HUES48 (cell line): Measurements from ENCODE around the gene GOLGA6A.

Source experiments
- H3K27ac ChIP-seq: one replicate; pipeline ENCODE4 v1.7.0; 2013; ENCODE audit warnings: low read depth, low read length, inconsistent platforms
- H3K27me3 ChIP-seq: 2 replicates; pipeline ENCODE4 v1.6.1; 2013; ENCODE audit warnings: mild to moderate bottlenecking, low read length; ENCODE audit not compliant: control insufficient read depth, insufficient read depth
- H3K36me3 ChIP-seq: 2 replicates; pipeline ENCODE4 v1.6.1; 2013; ENCODE audit warnings: low read length; ENCODE audit not compliant: control insufficient read depth, insufficient read depth
- H3K4me1 ChIP-seq: 2 replicates; pipeline ENCODE4 v1.6.1; 2013; ENCODE audit warnings: mild to moderate bottlenecking, low read length; ENCODE audit not compliant: control insufficient read depth, insufficient read depth
- H3K4me3 ChIP-seq: 2 replicates; pipeline ENCODE4 v1.5.1; 2013; ENCODE audit warnings: mild to moderate bottlenecking, low read depth, low read length
- H3K9ac ChIP-seq: 2 replicates; pipeline ENCODE4 v1.6.1; 2013; ENCODE audit warnings: mild to moderate bottlenecking, low read depth, low read length, moderate library complexity
- H3K9me3 ChIP-seq: 2 replicates; pipeline ENCODE4 v1.6.1; 2013; ENCODE audit warnings: low read length; ENCODE audit not compliant: control insufficient read depth, insufficient read depth

The GOLGA6A gene

DNA sequence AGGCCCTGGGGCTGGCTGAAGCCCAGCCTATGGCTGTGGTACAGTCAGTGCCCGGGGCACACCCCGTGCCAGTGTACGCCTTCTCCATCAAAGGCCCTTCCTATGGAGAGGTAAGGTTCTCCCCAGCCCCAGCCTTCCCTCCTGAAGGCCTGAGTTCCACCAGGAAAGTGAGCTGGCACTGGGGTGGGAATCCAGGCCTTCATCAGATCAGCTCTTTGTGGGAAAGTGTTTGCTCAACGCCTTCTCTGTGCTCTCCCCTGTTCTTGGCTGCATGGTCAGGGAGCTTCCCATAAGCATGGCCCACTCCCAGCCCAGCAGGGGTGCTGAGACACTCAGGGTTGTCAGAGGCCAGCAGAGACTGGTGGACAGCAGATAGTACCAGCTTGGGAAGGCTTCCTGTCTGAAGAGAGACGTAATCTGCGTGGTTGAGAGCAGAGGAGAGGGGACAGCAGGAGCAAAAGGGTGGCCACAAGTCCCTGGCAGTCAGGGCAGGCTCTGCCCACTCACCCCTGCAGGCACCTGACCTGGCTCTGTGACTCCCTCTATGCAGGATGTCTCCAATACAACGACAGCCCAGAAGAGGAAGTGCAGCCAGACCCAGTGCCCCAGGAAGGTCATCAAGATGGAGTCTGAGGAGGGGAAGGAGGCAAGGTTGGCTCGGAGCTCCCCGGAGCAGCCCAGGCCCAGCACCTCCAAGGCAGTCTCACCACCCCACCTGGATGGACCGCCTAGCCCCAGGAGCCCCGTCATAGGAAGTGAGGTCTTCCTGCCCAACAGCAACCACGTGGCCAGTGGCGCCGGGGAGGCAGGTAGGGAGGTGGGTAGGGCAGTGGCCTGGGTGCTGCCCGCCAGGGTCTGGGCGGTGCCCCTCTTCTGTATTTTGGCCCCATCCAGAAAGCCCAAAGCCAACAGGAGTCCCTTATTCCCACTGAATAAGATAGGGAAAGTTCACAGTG, 49.5 kb downstream of the GOLGA6A start:
- no peak overlapping the region for H3K9ac ChIP-seq
- H3K4me3 ChIP-seq, result no peak overlapping the region
- H3K9me3 ChIP-seq, result no peaks in the 10 kb centered on the region
- H3K27me3 ChIP-seq, result no peaks in the 10 kb centered on the region
- H3K36me3 ChIP-seq, result peaks cover 24% of the 10 kb centered on the region
- peaks cover 11% of the 10 kb centered on the region for H3K4me1 ChIP-seq
- no peak overlapping the region for H3K27ac ChIP-seq

DNA sequence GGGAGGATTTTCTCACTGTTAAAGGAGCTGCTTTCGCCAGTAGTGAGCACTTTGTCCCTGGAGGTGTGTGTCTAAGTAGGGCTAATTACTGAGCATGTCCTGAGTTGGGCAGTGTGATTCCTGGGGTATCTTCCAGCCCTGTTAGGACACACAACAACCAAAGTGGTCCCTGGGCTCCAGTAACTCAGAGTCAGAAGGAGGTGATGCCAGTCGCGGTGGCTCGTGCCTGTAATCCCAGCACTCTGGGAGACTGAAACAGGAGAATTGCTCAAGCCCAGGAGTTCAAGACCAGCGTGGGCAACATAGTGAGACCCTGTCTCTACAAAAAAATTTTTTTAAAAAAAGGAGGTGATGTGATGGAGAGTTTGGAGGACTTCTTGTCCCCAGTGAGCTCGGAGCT, 50.3 kb downstream of the GOLGA6A start:
- H3K9ac ChIP-seq, result no peak overlapping the region
- H3K4me3 ChIP-seq, result no peak overlapping the region
- peaks cover 28% of the 10 kb centered on the region for H3K36me3 ChIP-seq

DNA sequence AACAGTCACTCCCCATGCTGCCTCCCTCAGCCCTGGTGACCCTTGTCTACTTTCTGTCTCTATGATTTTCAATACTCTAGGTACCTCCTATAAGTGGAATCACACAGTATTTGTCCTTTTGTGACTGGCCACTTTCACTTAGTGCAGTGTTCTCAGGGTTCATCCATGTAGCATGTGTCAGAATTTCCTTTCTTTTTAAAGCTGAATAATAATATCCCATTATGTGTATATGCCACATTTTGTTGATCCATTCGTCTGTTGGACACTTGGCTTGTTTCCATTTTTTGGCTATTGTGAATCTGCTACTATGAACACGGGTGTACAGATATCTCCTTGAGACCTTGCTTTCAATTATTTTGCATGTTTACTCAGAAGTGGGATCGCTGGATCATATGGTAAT, 53.7 kb downstream of the GOLGA6A start:
- Histone ChIP-seq H3K9me3 (no peaks in the 10 kb centered on the region), H3K36me3 (peaks cover 34% of the 10 kb centered on the region), H3K27me3 (no peaks in the 10 kb centered on the region), H3K4me1 (no peaks in the 10 kb centered on the region), H3K4me3 (no peak overlapping the region), H3K27ac (no peak overlapping the region), H3K9ac (no peak overlapping the region)

More for the DNA sequence above, 50.3 kb downstream of the GOLGA6A start:
- Histone ChIP-seq H3K9me3 (no peaks in the 10 kb centered on the region), H3K27ac (no peak overlapping the region), H3K27me3 (no peaks in the 10 kb centered on the region), H3K4me1 (peaks cover 5% of the 10 kb centered on the region)

DNA sequence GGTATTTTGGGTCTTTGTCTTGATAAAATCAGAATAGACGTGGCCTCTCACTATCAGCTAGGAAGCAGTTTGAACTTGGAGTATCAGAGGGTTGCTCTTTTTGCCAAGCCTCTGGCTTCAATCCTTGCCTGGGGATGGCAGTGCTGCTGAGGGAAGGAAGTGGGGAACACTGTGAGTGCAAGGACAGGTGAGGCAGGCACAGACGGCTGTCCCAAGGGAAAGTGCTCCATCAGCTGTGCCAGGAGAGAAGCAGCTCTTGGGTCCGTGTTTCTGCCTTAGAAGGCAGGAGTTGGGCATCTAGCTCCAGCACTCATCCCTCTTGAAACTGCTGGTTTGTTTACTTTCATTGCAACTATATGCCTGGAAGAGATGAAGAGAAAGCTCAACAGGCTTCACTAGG, 54.7 kb downstream of the GOLGA6A start:
- H3K27me3 ChIP-seq, result no peaks in the 10 kb centered on the region
- H3K36me3 ChIP-seq, result peaks cover 42% of the 10 kb centered on the region
- no peak overlapping the region for H3K27ac ChIP-seq
- no peak overlapping the region for H3K4me3 ChIP-seq
- no peaks in the 10 kb centered on the region for H3K9me3 ChIP-seq
- no peak overlapping the region for H3K9ac ChIP-seq
- H3K4me1 ChIP-seq, result no peaks in the 10 kb centered on the region

DNA sequence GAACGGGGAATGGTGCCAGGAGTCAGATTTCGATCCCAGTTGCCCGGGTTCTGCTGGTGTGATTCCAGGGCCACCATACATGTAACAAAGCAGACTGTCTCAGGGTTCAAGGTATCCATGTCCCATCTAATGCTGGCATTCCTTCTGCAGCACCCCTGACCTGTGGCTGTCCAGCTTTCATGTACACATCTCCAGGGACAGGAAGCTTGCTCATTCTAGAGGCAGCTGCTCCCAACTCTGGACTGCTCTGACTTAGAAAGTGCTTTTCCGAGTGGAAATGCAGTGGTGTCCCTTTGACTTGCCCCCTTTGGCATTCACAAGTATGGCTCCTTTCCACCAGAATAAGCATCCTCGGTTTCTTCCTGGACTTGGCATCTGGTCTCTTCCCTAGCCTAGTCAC, 56.9 kb downstream of the GOLGA6A start:
- no peak overlapping the region for H3K9ac ChIP-seq
- H3K27ac ChIP-seq, result no peak overlapping the region
- no peaks in the 10 kb centered on the region for H3K4me1 ChIP-seq
- peaks cover 43% of the 10 kb centered on the region for H3K36me3 ChIP-seq
- no peak overlapping the region for H3K4me3 ChIP-seq
- no peaks in the 10 kb centered on the region for H3K27me3 ChIP-seq
- no peaks in the 10 kb centered on the region for H3K9me3 ChIP-seq

DNA sequence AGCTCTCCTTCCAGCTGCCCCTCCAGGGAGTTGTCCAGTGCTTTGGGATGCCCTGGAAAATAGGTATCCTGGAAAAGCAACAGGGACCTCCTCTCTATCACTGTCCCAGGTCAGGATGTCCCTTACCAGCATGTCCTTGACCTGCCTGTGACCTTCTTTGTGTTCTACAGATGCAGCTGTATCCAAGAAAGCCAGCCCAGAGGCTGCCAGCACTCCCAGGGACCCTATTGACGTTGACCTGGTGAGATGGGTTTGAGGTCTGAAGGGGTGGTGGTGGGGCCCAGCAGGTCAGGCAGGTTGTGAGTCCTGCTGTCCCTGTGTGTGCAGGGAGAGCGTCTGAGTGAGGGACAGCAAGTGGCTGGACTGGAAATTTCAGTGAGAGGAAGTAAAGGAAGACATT, 57.7 kb downstream of the GOLGA6A start:
- no peaks in the 10 kb centered on the region for H3K9me3 ChIP-seq
- H3K36me3 ChIP-seq, result peaks cover 43% of the 10 kb centered on the region
- H3K27ac ChIP-seq, result no peak overlapping the region
- no peak overlapping the region for H3K9ac ChIP-seq
- H3K27me3 ChIP-seq, result no peaks in the 10 kb centered on the region
- H3K4me3 ChIP-seq, result no peak overlapping the region
- no peaks in the 10 kb centered on the region for H3K4me1 ChIP-seq

DNA sequence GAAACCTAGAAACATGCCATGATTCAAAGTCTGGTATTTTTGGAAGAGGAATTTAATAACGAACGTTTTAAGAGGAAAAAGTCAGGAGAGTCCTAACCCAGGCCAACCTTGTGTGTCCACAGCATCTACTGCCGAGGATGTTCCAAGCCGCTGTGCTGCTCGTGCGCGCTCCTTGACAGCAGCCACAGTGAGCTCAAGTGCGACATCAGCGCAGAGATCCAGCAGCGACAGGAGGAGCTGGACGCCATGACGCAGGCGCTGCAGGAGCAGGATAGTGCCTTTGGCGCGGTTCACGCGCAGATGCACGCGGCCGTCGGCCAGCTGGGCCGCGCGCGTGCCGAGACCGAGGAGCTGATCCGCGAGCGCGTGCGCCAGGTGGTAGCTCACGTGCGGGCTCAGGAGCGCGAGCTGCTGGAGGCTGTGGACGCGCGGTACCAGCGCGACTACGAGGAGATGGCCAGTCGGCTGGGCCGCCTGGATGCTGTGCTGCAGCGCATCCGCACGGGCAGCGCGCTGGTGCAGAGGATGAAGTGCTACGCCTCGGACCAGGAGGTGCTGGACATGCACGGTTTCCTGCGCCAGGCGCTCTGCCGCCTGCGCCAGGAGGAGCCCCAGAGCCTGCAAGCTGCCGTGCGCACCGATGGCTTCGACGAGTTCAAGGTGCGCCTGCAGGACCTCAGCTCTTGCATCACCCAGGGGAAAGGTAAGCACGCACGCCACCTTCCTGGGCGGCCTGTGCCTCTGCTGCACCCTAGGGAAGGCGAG, 59.5 kb downstream of the GOLGA6A start:
- no peak overlapping the region for H3K4me3 ChIP-seq
- H3K27ac ChIP-seq, result no peak overlapping the region
- no peak overlapping the region for H3K9ac ChIP-seq
- no peaks in the 10 kb centered on the region for H3K9me3 ChIP-seq
- H3K27me3 ChIP-seq, result no peaks in the 10 kb centered on the region
- H3K4me1 ChIP-seq, result no peaks in the 10 kb centered on the region
- H3K36me3 ChIP-seq, result peaks cover 38% of the 10 kb centered on the region
